Activated gamma-delta T cell (primary cell): ENCODE measurements around the gene PKMYT1.
"Not testable (repeated sequence)": the region's sequence is repeated elsewhere in the genome, so short reads cannot be mapped to it uniquely, and the experiment has no call there.

Experiments
- DNase-seq: peaks from one replicate; lab custom pipeline; 2025; lab: John Stamatoyannopoulos, UW

Gene PKMYT1

DNA sequence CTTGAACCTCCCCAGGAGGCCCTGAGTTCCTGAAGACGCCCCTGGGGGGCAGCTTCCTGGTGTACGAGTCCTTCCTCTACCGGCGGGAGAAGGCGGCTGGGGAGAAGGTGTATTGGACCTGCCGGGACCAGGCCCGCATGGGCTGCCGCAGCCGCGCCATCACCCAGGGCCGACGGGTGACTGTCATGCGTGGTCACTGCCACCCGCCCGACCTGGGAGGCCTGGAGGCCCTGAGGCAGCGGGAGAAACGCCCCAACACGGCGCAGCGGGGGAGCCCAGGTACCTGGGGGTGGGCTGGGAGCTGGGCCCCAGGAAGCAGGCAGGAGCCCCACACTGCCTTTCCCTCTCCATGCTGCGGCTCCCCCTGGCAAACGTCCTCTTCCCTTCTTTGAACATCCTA, 46.5 kb downstream of the PKMYT1 start:
- no peak for DNase-seq

DNA sequence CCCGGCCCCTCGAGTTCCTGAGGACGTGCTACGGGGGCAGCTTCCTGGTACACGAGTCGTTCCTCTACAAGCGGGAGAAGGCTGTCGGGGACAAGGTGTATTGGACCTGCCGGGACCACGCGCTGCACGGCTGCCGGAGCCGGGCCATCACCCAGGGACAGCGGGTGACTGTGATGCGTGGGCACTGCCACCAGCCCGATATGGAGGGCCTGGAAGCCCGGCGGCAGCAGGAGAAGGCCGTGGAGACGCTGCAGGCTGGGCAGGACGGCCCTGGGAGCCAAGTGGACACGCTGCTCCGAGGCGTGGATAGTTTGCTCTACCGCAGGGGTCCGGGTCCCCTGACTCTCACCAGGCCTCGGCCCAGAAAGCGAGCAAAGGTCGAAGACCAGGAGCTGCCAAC, 47.1 kb downstream of the PKMYT1 start:
- no peak for DNase-seq

DNA sequence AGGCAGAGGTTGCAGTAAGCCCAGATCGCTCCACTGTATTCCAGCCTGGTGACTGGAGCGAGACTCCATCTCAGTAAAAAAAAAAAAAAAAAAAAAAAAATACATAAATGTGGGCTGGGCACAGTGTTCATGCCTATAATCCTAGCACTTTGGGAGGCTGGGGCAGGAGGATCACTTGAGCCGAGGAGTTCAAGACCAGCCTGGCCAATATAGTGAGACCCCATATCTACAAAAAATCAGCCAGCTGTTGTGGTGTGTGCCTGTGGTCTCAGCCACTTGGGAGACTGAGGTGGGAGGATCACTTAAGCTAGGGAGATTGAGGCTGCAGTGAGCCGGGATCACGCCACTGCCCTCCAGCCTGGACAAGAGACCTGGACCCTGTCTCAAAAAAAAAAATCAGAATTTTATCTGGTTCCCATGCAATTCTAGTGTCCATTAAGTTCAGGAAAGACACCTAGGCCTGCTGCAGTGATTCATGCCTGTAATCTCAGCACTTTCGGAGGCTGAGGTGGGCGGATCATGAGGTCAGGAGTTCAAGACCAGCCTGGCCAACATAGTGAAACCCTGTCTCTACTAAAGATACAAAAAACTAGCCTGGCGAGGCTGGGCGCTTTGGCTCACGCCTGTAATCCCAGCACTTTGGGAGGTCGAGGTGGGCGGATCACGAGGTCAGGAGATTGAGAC, 48.9 kb downstream of the PKMYT1 start:
- DNase-seq, result not testable (repeated sequence)

DNA sequence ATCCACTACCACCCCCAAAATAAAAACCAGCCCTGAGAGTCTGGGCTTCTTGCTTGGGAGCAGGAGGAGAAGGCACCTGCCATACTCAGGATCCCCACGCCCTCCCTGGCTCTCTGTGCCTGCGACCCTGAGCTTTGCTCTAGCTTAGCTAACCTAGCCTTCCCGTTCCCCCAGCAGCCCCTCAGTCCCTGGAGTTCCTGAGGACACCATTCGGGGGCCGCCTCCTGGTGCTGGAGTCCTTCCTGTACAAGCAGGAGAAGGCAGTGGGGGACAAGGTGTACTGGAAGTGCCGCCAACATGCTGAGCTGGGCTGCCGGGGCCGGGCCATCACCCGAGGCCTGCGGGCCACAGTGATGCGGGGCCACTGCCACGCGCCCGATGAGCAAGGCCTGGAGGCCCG, 50.0 kb downstream of the PKMYT1 start:
- no peak for DNase-seq

DNA sequence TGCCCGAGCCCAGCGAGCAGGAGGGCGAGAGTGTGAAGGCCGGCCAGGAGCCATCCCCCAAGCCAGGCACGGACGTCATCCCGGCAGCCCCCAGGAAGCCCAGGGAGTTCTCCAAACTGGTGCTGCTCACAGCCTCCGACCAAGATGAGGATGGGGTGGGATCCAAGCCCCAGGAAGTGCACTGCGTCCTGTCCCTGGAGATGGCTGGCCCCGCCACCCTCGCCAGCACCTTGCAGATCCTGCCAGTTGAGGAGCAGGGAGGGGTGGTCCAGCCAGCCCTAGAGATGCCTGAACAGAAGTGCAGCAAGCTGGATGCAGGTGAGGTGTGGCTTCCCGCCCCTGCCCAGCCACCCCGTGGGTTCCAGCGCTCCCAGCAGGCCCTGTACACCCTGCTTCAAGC, 50.6 kb downstream of the PKMYT1 start:
- no peak for DNase-seq

DNA sequence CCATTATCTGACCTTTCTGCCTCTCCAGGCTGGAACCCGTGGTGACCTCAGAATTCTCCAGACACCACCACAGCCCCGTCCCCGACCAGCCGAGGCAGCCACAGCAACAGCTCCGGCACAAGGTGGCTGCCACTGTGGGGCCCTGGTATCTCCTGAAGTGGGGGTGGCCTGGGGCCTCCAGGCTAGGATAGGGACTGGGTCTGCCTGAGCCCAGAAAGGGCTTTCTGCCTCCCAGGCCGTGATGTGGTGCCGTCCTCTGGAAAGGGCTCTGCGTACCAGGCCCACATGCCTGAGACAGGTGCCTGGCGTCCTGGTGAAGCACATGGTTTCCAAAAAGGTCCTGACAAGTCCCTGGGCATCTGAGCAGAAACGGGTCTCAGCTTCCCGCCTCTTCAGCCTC, 51.5 kb downstream of the PKMYT1 start:
- DNase-seq, result no peak

DNA sequence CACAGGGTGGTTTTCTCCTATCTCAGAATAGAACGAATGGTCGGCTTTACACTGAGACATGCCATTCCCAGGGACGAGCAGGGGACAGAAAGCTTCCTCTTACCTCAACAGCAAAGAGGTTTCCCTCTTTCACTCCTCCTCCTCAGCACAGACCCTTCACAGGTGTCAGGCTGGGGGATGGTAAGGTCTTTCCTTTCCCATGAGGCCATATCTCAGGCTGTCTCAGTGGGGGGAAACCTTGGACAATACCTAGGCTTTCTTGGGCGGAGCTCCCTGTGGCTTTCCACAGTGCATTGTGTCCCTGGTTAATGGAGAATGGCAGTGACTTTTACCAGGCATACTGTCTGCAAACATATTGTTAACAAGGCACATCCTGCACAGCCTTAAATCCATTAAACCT, 52.1 kb downstream of the PKMYT1 start:
- DNase-seq, result not testable (repeated sequence)

DNA sequence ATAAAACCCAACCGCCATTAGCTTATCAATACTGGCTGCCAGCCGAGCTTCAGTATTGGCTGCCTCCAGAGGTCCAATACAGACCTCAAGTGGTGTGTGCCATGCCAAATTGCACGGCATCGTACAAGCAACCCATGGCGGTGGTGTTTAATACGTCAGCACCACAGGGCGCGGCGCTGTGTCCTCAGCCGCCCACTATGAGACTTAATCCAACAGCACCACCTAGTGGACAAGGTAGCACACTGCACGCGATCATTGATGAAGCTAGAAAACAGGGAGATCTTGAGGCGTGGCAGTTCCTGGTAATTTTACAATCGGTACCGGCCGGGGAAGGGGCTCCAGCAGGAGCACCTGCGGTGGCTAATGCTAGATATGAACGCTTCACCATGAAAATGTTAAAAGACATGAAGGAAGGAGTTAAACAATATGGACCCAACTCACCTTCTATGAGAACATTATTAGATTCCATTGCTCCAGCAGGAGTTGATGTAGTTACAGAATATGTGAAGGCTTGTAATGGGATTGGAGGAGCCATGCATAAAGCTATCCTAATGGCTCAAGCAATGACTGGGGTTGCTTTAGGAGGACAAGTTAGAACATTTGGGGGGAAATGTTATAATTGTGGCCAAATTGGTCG, 53.1 kb downstream of the PKMYT1 start:
- peak; percentile 45 for DNase-seq

DNA sequence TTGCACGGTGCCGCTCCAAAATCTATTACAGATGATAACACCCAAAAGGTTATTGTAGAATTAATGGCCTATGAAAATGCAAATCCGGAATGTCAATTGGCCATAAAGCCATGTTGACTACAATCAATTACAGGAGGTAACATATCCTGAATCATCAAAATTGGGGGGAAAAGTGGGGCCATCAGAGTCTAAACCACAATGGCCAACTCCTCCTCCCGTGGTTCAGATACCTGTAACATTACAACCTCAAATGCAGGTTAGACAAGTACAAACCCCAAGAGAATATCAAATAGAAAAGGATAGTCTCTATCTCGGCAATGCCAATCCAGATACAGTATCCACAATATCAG, 53.6 kb downstream of the PKMYT1 start:
- no peak for DNase-seq

DNA sequence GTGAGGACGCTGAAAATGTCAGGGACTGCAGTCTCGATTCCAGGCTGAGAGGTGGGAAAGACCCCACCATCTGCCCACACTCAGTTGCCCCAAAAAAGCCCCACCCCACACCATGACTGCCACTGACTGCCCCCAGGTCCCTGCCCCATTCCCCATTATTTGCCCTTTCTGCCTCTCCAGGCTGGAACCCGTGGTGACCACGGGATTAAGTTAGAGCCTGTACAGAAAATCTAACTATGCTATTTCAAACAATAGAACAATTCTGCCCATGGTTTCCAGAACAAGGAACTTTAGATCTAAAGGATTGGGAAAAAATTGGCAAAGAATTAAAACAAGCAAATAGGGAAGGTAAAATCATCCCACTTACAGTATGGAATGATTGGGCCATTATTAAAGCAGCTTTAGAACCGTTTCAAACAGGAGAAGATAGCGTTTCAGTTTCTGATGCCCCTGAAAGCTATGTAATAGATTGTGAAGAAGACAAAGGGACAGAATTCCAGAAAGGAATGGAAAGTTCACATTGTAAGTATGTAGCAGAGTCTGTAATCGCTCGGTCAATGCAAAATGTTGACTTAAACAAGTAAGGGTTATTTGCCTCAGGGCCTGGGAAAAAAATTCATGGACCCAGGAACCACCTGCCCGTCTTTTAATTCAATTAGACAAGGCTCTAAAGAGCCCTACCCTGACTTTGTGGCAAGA, 54.1 kb downstream of the PKMYT1 start:
- DNase-seq, result no peak

DNA sequence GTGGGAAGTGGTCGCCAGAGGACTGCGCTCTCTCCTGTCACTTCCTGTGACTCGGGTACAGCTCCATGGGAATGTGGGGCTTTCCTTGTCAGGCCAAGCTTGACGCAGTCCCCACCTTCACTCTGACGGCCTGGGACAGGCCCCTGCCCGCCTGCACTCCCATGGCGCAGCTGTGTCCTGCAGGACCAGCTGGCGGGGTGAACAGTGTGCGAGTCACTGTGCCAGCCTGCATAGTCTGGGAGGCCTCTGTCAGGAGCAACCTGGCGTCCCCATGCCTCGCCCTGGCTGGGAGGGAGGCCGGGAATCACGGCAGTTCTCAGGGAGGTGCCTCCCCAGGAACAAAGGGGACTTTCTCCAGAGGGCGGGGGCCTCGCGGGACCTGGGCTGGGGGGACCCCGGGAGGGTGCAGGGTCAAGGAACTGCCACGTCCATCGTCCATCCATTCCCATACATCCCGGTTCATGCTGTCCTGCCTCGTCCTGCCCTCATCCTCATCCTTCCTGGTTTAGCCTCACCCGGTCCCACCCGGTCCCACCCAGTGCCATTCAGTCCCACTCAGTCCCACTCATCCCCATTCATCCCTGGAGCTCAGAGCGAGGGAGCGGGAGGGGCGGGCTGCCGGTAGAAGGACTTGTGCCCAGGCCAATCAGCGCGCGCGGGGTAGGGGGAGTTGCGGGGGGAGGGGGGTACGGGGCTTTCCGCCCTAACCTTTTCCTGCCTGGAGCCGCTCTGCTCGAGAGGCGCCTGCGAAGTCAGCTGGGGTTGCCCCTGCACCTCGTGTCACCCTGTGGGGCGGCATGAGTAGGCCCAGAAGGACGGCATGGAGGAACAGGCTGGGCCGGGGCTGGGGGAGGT, 55.1 kb downstream of the PKMYT1 start:
- DNase-seq, result no peak

DNA sequence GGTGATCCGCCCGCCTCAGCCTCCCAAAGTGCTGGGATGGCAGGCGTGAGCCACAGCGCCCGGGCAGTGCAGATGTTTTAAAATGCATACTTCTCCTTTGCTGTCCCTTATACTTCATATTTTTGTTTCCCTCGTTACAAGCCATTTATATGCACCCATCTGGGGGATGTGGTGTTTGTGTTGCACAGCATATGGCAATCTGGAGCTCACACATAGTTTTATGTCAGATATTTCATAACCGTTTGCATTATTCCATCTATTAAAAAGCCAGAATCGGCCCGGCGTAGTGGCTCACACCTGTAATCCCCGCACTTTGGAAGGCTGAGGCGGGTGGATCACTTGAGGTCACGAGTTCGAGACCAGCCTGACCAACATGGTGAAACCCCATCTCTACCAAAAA, 56.8 kb downstream of the PKMYT1 start:
- no peak for DNase-seq
